Suprapubic skin (tissue), 4 donors: ENCODE measurements around the gene ANKRD61. TPM values are rescaled to one million over a fixed set of nuclear protein-coding genes. Genes with fewer than 3 reads are reported as not detected.
A peak's percentile ranks its signal among the peaks of the same experiment; 100 is the strongest.

ENCODE experiments used
- DNase-seq, 2 donors: peaks; one replicate each; pipeline ENCODE4 v3.0.0-alpha.2; 2019; ENCODE audit warnings: low spot score in 2 of 2
- H3K27ac ChIP-seq: fragments of 200-600 bp; sonication (generic); one replicate; pipeline ENCODE4 v1.5.1; 2019
- H3K27me3 ChIP-seq: fragments of 200-600 bp; sonication (generic); one replicate; pipeline ENCODE4 v1.5.1; 2019
- H3K36me3 ChIP-seq: fragments of 200-600 bp; sonication (generic); one replicate; pipeline ENCODE4 v1.5.1; 2019
- H3K4me1 ChIP-seq: fragments of 200-600 bp; sonication (generic); one replicate; pipeline ENCODE4 v1.5.1; 2019
- H3K4me3 ChIP-seq: fragments of 200-600 bp; sonication (generic); one replicate; pipeline ENCODE4 v1.5.1; 2019; ENCODE audit warnings: mild to moderate bottlenecking
- H3K9me3 ChIP-seq: fragments of 200-600 bp; sonication (generic); one replicate; pipeline ENCODE4 v1.5.1; 2019
- CTCF ChIP-seq, 2 donors: fragments of 200-600 bp in 1 of 2; fragments of 450-650 bp in 1 of 2; sonication (generic) in 1 of 2; IDR thresholded peaks; one replicate each; pipeline ENCODE4 v1.5.1; 2016 to 2019; ENCODE audit warnings: antibody characterized with exemption in 2 of 2, mild to moderate bottlenecking in 1 of 2, moderate library complexity in 1 of 2
- EP300 ChIP-seq: sonication (generic); formaldehyde crosslinking; IDR thresholded peaks from one replicate; pipeline ENCODE4 v1.6.1; 2017; ENCODE audit warnings: antibody characterized with exemption
- POLR2A ChIP-seq, 2 donors: fragments of 450-650 bp; IDR thresholded peaks; one replicate each; pipeline ENCODE4 v1.6.1; 2017; ENCODE audit warnings: antibody characterized with exemption in 2 of 2, mild to moderate bottlenecking in 2 of 2, moderate library complexity in 2 of 2
- POLR2AphosphoS5 ChIP-seq, 3 donors: sonication (generic); formaldehyde crosslinking; IDR thresholded peaks; one replicate each; pipeline ENCODE4 v1.6.1; 2017; ENCODE audit warnings: antibody characterized with exemption in 3 of 3
- WGBS: methylation state at CpG from one replicate; pipeline ENCODE4 v1.1.5; 2018; 5-methylcytosine and 5-hydroxymethylcytosine counted together
- total RNA-seq, 4 donors: library from RNA; depleted of rRNA; stranded (reverse); fragments of >200 nt; gene quantifications; one replicate each; pipeline ENCODE4 v1.1.0, GENCODE V29; 2016

Gene ANKRD61
- total RNA-seq, 4 donors from 2014 or later = not detected

- Histone ChIP-seq H3K36me3 (peaks cover 93% of the 10 kb centered on the region), H3K9me3 (no peaks in the 10 kb centered on the region), H3K4me3 (no peak overlapping the region), H3K27me3 (no peaks in the 10 kb centered on the region), H3K27ac (peak overlapping the region; percentile 7), H3K4me1 (peaks cover 12% of the 10 kb centered on the region)
- TF ChIP-seq POLR2AphosphoS5 (IDR thresholded peaks at IDR 0.05) = no peak
- no peak for TF ChIP-seq CTCF (IDR thresholded peaks at IDR 0.05)
- TF ChIP-seq EP300 = no peak
- no peak for DNase-seq
- WGBS = 69% methylated on average over 12 of the region's 12 CpGs
Measured at GRCh38 chr7:6026820-6027311, 4.3 kb upstream of the ANKRD61 start.

GRCh38 chr7:6027806-6028365, 3.3 kb upstream of the ANKRD61 start:
- 100% methylated on average over 1 of the region's 1 CpG for WGBS
- peaks cover 92% of the 10 kb centered on the region for H3K36me3 ChIP-seq

GRCh38 chr7:6028563-6028962, 2.6 kb upstream of the ANKRD61 start:
- WGBS = 91% methylated on average over 5 of the region's 5 CpGs
- Histone ChIP-seq H3K4me3 (no peak overlapping the region), H3K36me3 (peaks cover 92% of the 10 kb centered on the region), H3K4me1 (peaks cover 12% of the 10 kb centered on the region), H3K9me3 (no peaks in the 10 kb centered on the region), H3K27ac (no peak overlapping the region), H3K27me3 (no peaks in the 10 kb centered on the region)
- TF ChIP-seq POLR2A (IDR thresholded peaks at IDR 0.05) = no peak
- TF ChIP-seq EP300 = no peak
- no peak for TF ChIP-seq POLR2AphosphoS5 (IDR thresholded peaks at IDR 0.05)
- TF ChIP-seq CTCF (IDR thresholded peaks at IDR 0.05) = no peak
- no peak for DNase-seq

More at GRCh38 chr7:6027806-6028365, 3.3 kb upstream of the ANKRD61 start:
- TF ChIP-seq CTCF (IDR thresholded peaks at IDR 0.05) (no peak), POLR2AphosphoS5 (IDR thresholded peaks at IDR 0.05) (no peak), EP300 (no peak), POLR2A (IDR thresholded peaks at IDR 0.05) (no peak)
- peak in 1 of 2 donors; percentile 1 for DNase-seq
- Histone ChIP-seq H3K4me3 (no peak overlapping the region), H3K4me1 (peaks cover 12% of the 10 kb centered on the region), H3K27me3 (no peaks in the 10 kb centered on the region), H3K9me3 (no peaks in the 10 kb centered on the region), H3K27ac (peak overlapping the region; percentile 7)

- no peaks in the 10 kb centered on the region for H3K27me3 ChIP-seq
- H3K9me3 ChIP-seq = no peaks in the 10 kb centered on the region
- 83% methylated on average over 3 of the region's 3 CpGs for WGBS
- H3K36me3 ChIP-seq = peaks cover 91% of the 10 kb centered on the region
- no peak overlapping the region for H3K4me3 ChIP-seq
- H3K4me1 ChIP-seq = peaks cover 7% of the 10 kb centered on the region
- DNase-seq = no peak
- TF ChIP-seq POLR2A (IDR thresholded peaks at IDR 0.05) = no peak
- TF ChIP-seq CTCF (IDR thresholded peaks at IDR 0.05) = no peak
- no peak for TF ChIP-seq POLR2AphosphoS5 (IDR thresholded peaks at IDR 0.05)
- TF ChIP-seq EP300 = no peak
- no peak overlapping the region for H3K27ac ChIP-seq
Measured at GRCh38 chr7:6031567-6031966, 391 bp downstream of the ANKRD61 start.

GRCh38 chr7:6032167-6032566, 991 bp downstream of the ANKRD61 start:
- DNase-seq = no peak
- TF ChIP-seq POLR2AphosphoS5 (IDR thresholded peaks at IDR 0.05) = no peak
- no peak for TF ChIP-seq EP300
- no peak for TF ChIP-seq POLR2A (IDR thresholded peaks at IDR 0.05)
- TF ChIP-seq CTCF (IDR thresholded peaks at IDR 0.05) = no peak
- WGBS = 75% methylated on average over 5 of the region's 5 CpGs
- H3K9me3 ChIP-seq = no peaks in the 10 kb centered on the region
- H3K27me3 ChIP-seq = no peaks in the 10 kb centered on the region
- no peak overlapping the region for H3K4me3 ChIP-seq
- no peak overlapping the region for H3K27ac ChIP-seq
- H3K4me1 ChIP-seq = peaks cover under 1% of the 10 kb centered on the region
- peaks cover 91% of the 10 kb centered on the region for H3K36me3 ChIP-seq
